ENCODE data around the gene SDCCAG8.
A peak's percentile ranks its signal among the peaks of the same experiment; 100 is the strongest.

Gene SDCCAG8

DNA sequence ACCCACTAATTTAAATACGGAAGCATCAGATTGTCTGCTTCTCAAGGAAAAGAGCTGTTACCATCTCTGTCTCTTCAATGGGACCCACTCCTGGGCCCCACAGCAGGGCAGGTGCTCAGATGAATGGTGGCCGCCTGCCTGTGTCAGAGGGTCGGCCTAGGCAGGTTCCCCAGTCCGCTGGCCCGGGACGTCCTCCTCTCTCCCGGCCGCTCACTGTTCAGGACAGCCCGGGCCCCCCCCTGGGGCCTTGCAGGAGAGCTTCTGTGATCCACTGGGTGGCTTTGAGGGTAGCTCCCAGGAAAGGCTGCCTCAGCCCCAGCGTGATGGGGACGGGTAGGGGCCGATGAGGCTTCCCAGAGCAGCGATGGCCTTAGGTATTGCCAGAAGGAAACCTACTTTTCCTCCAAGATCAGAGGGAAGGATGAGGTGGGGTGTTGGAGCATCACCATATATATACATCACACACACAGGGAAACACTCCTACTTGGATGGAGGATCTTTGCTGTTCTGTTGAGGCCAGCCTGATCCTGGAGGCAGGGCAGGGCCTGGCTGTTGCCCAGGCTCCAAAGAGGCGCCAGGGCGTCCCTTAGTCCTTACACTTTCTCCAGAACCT, 231.3 kb downstream of the SDCCAG8 start:
- no peak for TF ChIP-seq CTCF (IDR thresholded peaks at IDR 0.05; ENCODE audit: low read depth, low read length)
- DNase-seq (ENCODE audit: extremely low read depth, low read depth) = no peak

DNA sequence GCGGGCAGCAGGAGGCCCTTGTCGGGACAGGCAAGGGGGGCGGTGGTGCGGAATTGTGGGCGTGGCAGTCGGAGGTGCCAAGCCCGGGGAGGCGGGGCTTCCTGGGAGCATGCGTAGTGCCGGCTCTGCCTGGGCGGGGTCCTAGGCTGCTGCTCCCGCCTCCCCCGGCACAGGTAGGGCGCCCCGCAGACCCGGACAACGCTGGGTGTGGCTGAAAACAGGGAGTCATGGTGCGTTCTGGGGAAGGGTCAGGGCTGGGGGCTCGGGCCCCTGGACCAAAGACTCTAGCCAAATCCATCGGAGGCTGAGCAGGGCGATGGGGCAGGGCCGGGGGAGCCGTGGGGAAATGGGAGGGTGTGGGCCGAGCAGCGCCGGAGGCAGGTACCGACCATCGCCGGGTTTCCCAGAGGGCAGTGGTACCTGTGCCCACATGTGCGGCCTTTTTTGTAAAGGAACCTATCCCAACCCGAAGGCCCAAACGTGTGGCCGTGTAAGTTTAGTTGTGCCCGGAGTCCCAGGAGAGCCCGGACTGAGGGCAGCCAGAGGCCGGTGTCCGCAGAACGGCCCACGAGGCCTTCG, 231.9 kb downstream of the SDCCAG8 start:
- DNase-seq (ENCODE audit: extremely low read depth, low read depth) = no peak

DNA sequence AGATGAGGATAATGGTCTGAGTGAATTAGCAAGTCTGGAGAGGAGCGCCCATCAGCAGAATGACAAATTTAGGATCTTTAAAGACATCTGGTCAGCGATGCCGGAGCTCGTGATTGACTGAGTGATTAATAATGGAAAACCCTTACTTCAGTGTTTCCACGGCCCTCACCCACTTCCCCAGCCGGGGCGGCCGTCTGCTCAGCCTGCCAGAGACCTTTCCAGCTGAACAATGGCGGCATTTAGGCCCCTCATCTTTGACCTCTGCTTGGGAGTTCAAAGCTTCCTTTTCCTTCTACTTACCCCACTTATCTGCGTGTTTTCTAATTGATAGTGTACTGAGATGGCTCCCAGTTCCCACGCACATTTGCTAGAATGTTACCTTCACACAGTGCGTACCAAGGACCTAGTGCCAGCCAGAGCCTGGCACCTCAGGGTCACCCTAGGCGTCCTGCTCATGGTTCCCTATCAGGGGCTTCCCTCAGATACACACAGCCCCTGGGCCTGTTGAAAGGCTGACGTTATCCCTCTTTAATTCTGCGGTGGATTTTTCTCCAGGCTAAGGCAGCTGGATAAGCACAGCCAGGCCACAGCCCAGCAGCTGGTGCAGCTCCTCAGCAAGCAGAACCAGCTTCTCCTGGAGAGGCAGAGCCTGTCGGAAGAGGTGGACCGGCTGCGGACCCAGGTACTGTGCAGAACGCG, 232.8 kb downstream of the SDCCAG8 start:
- no peak for DNase-seq (ENCODE audit: extremely low read depth, low read depth)
- TF ChIP-seq CTCF (IDR thresholded peaks at IDR 0.05; ENCODE audit: low read depth, low read length) = no peak

More for the DNA sequence above, 231.9 kb downstream of the SDCCAG8 start:
- no peak for TF ChIP-seq CTCF (IDR thresholded peaks at IDR 0.05; ENCODE audit: low read depth, low read length)

DNA sequence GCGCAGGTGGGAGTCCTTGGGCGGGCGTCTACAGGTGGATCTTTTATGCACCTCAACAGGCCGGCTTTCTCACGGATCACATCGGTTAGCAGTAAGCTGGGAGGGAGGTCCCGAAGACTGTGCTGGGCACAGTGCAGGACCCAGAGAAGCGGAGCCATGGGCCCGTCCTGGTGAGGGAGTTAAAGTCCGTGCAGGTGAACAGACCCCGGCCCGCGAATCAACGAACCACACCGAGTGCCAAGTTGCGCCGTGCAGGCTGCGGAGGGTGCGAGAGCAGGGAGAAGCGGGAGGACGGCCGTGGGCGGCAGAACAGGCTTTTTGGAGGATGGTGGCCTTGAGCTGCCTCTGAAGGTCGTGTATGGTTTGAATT, 233.3 kb downstream of the SDCCAG8 start:
- no peak for DNase-seq (ENCODE audit: extremely low read depth, low read depth)
- TF ChIP-seq CTCF (IDR thresholded peaks at IDR 0.05; ENCODE audit: low read depth, low read length) = no peak

- no peak for TF ChIP-seq CTCF (IDR thresholded peaks at IDR 0.05; ENCODE audit: low read depth, low read length)
- DNase-seq (ENCODE audit: extremely low read depth, low read depth) = no peak
Measured at GRCh38 chr1:243489681-243490546, 234.1 kb downstream of the SDCCAG8 start.

- peak; percentile 78 for DNase-seq (ENCODE audit: extremely low read depth, low read depth)
Measured at GRCh38 chr1:243490748-243491686, 235.2 kb downstream of the SDCCAG8 start.

More at GRCh38 chr1:243490748-243491686, 235.2 kb downstream of the SDCCAG8 start:
- no peak for TF ChIP-seq CTCF (IDR thresholded peaks at IDR 0.05; ENCODE audit: low read depth, low read length)
